Adrenal gland (tissue), 12 donors: Measurements from ENCODE around the gene PIPOX. TPM values are rescaled to one million over a fixed set of nuclear protein-coding genes. Genes with fewer than 3 reads are reported as not detected.

Source experiments
- DNase-seq, 7 donors: peaks; one replicate each; pipeline ENCODE4 v3.0.0-alpha.2; 2019 to 2020
- H3K27ac ChIP-seq, 5 donors: fragments of 200-600 bp; sonication (generic) in 4 of 5; 1 replicate in 3 of 5; 2 replicates in 2 of 5; pipeline versions ENCODE4 v1.5.1 to v1.8.0; 2016 to 2020; ENCODE audit warnings: mild to moderate bottlenecking in 1 of 5
- H3K27me3 ChIP-seq: fragments of 200-600 bp; 2 replicates; pipeline ENCODE4 v1.8.0; 2021
- H3K36me3 ChIP-seq, 2 donors: fragments of 200-600 bp; replicated peaks in 1 of 2; 1 replicate in 1 of 2; 2 replicates in 1 of 2; pipeline versions ENCODE4 v1.5.1 to v1.8.0; 2018 to 2022
- H3K4me1 ChIP-seq, 2 donors: fragments of 200-600 bp; replicated peaks in 1 of 2; 1 replicate in 1 of 2; 2 replicates in 1 of 2; pipeline versions ENCODE4 v1.5.1 to v1.8.0; 2018 to 2021
- H3K4me3 ChIP-seq, 4 donors: fragments of 200-600 bp; sonication (generic) in 3 of 4; one replicate each; pipeline ENCODE4 v1.5.1; 2016 to 2018
- H3K9me3 ChIP-seq, 3 donors: fragments of 200-600 bp; sonication (generic) in 1 of 3; replicated peaks in 1 of 3; 1 replicate in 2 of 3; 2 replicates in 1 of 3; pipeline versions ENCODE4 v1.5.1 to v1.8.0; 2016 to 2021
- CTCF ChIP-seq, 6 experiments: fragments of 450-650 bp in 4 of 6; fragments of 200-600 bp in 2 of 6; sonication (generic) in 1 of 6; IDR thresholded peaks; 1 replicate in 5 of 6; 2 replicates in 1 of 6; pipeline versions ENCODE4 v1.5.1 to v1.8.0; 2016 to 2021; ENCODE audit warnings: antibody characterized with exemption in 6 of 6, mild to moderate bottlenecking in 2 of 6, moderate library complexity in 1 of 6
- POLR2A ChIP-seq, 2 donors: fragments of 450-650 bp; IDR thresholded peaks; one replicate each; pipeline ENCODE4 v1.6.1; 2017; ENCODE audit warnings: antibody characterized with exemption in 2 of 2, mild to moderate bottlenecking in 2 of 2, moderate library complexity in 1 of 2
- WGBS, 4 donors: extraction: QIAGEN DNeasy Blood & Tissue Kit in 2 of 4; methylation state at CpG; one replicate each; pipeline versions ENCODE4 v1.1.5 to v1.1.7; 2013 to 2017; 5-methylcytosine and 5-hydroxymethylcytosine counted together
- intact Hi-C, 2 donors: fragments of 100-400 bp; cut with DNase I; formaldehyde crosslinking; loops; one replicate each; pipeline versions ENCODE4 v1.14.1 to v1.15.0; 2022 to 2023
- polyA plus RNA-seq, 3 donors: library from polyadenylated mRNA; stranded (reverse); fragments of 200-250 nt in 2 of 3; fragments of 350-450 nt in 1 of 3; fragmentation: Illumina TruSeq in 1 of 3; extraction: RNeasy Lipid Tissue Mini Kit (QIAGEN cat#74804) in 1 of 3; gene quantifications; one replicate each; pipeline ENCODE4 v1.2.3, GENCODE V29; 2013 to 2014
- total RNA-seq, 9 donors: library from RNA; depleted of rRNA in 4 of 9; stranded (reverse); fragments of >200 nt in 4 of 9; fragments of 120-200 nt in 1 of 9; fragmentation: NEBNext Ultra II Directional in 1 of 9; extraction: Animal tissue kit (Norgen Biotek cat#: 25700) in 1 of 9; gene quantifications; one replicate each; pipeline versions ENCODE4 v1.1.0 to v1.2.4, GENCODE V29; 2013 to 2023
- donor health status: healthy with polysubstance abuse.
- donor health status: Bipolar disorder and iron deficiency.
- donor health status: DM: yes; HTN: yes; CAD: no.
- donor health status: DM: no; HTN: no; CAD: no.
- donor health status: DM: no; HTN: no; CAD: no.
- donor health status: DM: yes; HTN: yes; CAD: no.

PIPOX gene
- total and polyA plus RNA-seq, 12 donors = 0.34 to 2.2 (median 1.3) TPM

DNA sequence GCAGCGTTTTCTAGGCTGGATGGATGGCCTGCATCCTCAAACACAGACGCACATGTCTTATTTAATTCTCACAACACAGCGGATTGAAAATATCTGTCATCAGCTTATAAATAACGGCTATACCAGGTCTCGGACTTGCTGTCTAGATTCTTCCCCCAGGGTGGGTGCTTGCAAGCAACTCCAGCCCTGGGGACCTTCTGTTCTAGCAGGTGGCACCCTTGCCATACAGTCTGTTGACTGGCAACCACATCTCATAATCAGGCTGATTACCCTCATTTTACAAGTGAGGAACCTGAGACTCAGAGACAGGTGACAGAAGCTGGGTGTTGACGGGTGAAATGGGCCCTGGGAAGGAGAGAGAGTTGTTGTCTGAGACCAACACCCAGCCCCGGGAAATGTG lies 20.9 kb upstream of the PIPOX start:
- intact Hi-C loops = no loop called here
- no peak for DNase-seq
- Histone ChIP-seq H3K36me3 (no peaks in the 10 kb centered on the region), H3K9me3 (no peaks in the 10 kb centered on the region), H3K4me3 (no peak overlapping the region), H3K27me3 (peaks cover 5% of the 10 kb centered on the region), H3K27ac (no peak overlapping the region), H3K4me1 (peaks cover 7 to 13% of the 10 kb centered on the region in 2 donors)
- WGBS, 4 donors = 74 to 89% (median 81%) methylated on average over 7 of the region's 7 CpGs
- TF ChIP-seq CTCF (IDR thresholded peaks at IDR 0.05) (no peak), POLR2A (IDR thresholded peaks at IDR 0.05) (no peak)

DNA sequence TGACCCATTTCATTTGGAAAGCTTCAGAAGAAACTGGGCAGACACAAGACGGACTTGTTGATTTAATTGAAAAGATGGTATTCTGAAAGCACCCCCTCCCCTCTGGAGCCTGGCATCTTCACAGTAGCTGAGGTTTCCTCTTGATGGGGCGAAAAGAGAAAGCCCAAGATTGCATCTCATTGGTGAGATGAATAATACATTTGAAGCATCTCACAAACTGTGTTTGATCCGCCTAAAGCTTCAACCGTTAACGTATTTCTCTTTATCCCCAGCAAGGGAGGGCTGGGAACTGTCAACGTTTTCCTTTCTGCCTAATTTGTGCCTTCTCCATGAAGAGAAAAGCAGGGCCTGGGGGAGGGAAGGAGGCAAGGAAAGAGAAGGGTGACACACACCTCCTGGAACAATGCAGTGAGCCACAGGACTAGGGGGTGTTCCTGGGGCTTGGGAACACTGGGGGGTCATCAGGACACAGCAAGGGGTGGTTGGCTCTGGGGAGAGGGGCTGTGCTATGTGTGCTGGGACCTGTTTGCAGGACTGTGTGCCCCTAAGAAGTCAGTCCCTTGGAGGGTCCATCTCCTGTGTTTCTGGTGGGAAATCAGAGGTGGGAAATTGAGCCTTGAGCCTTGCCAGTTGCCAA lies 18.5 kb upstream of the PIPOX start:
- Histone ChIP-seq H3K27ac (no peak overlapping the region), H3K27me3 (no peaks in the 10 kb centered on the region), H3K36me3 (no peaks in the 10 kb centered on the region), H3K4me1 (peaks cover 6 to 11% of the 10 kb centered on the region in 2 donors), H3K9me3 (no peaks in the 10 kb centered on the region), H3K4me3 (no peak overlapping the region)
- TF ChIP-seq POLR2A (IDR thresholded peaks at IDR 0.05) (no peak), CTCF (IDR thresholded peaks at IDR 0.05) (no peak)
- intact Hi-C loops = no loop called here
- DNase-seq = no peak
- 60 to 70% (median 65%) methylated on average over 6 of the region's 6 CpGs for WGBS, 4 donors

DNA sequence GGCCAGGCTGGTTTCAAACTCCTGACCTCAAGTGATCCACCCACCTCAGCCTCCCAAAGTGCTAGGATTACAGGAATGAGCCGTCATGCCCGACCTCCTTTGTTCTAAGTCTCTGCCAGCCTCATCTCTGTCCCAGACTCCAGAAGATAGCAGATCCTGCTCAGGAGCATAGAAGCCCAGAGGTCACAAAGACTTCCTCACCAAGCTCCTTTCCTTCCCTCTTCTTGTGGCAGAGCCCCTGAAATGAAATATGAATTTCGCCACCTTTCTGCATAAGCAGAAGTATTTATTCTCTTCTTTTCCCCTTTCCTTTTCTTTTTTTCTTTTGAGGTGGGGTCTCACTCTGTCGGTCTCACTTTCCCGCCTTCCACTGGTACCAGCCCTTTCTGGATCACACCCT lies 11.5 kb upstream of the PIPOX start:
- H3K4me3 ChIP-seq = no peak overlapping the region
- no peaks in the 10 kb centered on the region for H3K36me3 ChIP-seq
- no peak for TF ChIP-seq CTCF (IDR thresholded peaks at IDR 0.05)
- no peak for TF ChIP-seq POLR2A (IDR thresholded peaks at IDR 0.05)
- no peaks in the 10 kb centered on the region for H3K27me3 ChIP-seq
- H3K9me3 ChIP-seq = no peaks in the 10 kb centered on the region
- DNase-seq = no peak
- 39 to 65% (median 48%) methylated on average over 5 of the region's 5 CpGs for WGBS, 4 donors
- H3K4me1 ChIP-seq = no peaks in the 10 kb centered on the region
- no peak overlapping the region for H3K27ac ChIP-seq
- intact Hi-C loops = no loop called here

DNA sequence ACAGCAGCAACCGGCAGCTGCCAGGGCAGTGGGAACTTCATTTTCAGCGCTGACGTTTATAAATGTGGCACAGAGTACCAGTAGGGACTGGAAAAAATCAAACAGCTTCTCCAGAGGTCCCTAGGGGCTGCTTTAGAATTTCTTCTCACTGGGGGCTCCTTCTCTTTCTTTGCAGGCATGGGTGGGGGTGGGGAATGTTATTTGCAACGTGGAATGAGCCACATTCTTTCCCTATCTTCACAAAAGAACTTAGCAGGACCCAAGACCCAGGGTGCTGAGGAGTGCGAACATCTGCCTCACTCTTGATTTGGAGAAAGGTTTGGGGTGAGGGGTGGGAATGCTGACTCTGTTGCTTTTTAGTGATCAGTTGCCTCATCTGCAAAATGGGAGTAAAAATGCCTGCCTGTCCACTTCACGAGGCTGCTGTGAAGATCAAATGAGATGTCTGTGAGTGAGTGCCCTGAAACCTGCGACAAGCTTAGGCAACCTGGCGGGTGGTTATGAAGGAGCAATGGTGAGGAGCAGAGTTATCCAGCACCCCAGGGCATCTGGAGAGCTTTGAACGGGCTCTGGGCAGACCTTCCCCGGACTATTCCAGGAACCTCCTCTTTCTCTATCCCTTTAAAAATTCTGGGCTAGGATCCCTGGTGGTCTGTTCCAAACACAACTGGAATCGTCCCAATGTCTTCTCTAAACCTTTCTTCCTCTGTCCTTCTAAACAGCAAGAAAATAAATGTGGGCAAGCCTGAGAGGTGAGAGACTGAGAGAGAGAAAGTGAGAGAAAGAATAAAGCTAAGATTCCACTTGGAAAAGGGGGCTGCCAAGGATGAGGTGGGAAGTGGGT lies 10.7 kb upstream of the PIPOX start:
- 25 to 31% (median 29%) methylated on average over 11 of the region's 11 CpGs for WGBS, 4 donors
- Histone ChIP-seq H3K4me3 (no peak overlapping the region), H3K9me3 (no peaks in the 10 kb centered on the region), H3K36me3 (no peaks in the 10 kb centered on the region), H3K4me1 (no peaks in the 10 kb centered on the region), H3K27me3 (no peaks in the 10 kb centered on the region), H3K27ac (no peak overlapping the region)
- TF ChIP-seq CTCF (IDR thresholded peaks at IDR 0.05) (no peak), POLR2A (IDR thresholded peaks at IDR 0.05) (no peak)
- DNase-seq = no peak
- intact Hi-C loops = no loop called here
